Activated B cell treated with CpG ODN at 0.5 μM for 24 hours (primary cell): ENCODE data around the gene HCN2. TPM values are rescaled to one million over a fixed set of nuclear protein-coding genes. Genes with fewer than 3 reads are reported as not detected.

ENCODE experiments used
- ATAC-seq: fragments of 200-7000 bp; cut with Tn5 transposase; one replicate; pipeline ENCODE4 v1.10.0; 2021; ENCODE audit warnings: low read depth, mild to moderate bottlenecking, moderate library complexity
- CTCF ChIA-PET: fragments of 350-600 bp; sonication (Branson Sonifier 250); formaldehyde crosslinking; loops from one replicate; lab custom pipeline; 2021; ENCODE audit warnings: antibody characterized with exemption; lab: Charles Lee
- POLR2A ChIA-PET: fragments of 350-600 bp; sonication (Branson Sonifier 250); formaldehyde crosslinking; loops from one replicate; lab custom pipeline; 2021; ENCODE audit warnings: antibody characterized with exemption; lab: Charles Lee
- DNase-seq: peaks from one replicate; pipeline ENCODE4 v3.0.0; 2022
- H3K27ac Mint-ChIP-seq: one replicate; pipeline ENCODE4 v1.8.0; 2020; ENCODE audit warnings: mixed read lengths
- H3K27me3 Mint-ChIP-seq: one replicate; pipeline ENCODE4 v1.8.0; 2021; ENCODE audit warnings: mixed read lengths
- H3K36me3 Mint-ChIP-seq: one replicate; pipeline ENCODE4 v1.8.0; 2021; ENCODE audit warnings: low read depth, mixed read lengths
- H3K4me1 Mint-ChIP-seq: one replicate; pipeline ENCODE4 v1.8.0; 2021; ENCODE audit warnings: mixed read lengths
- H3K4me3 Mint-ChIP-seq: one replicate; pipeline ENCODE4 v1.8.0; 2020; ENCODE audit warnings: mild to moderate bottlenecking, mixed read lengths
- H3K9me3 Mint-ChIP-seq: one replicate; pipeline ENCODE4 v1.8.0; 2020; ENCODE audit warnings: mixed read lengths
- intact Hi-C: fragments of 100-400 bp; cut with micrococcal nuclease; formaldehyde crosslinking; loops from one replicate; pipeline ENCODE4 v1.15.1; 2024
- total RNA-seq: library from RNA; stranded (reverse); gene quantifications from 2 replicates; pipeline ENCODE4 v1.2.3, GENCODE V29; 2022
- TF ChIP-seq, protein P1 (sequence below): fragments of 200-600 bp; IDR thresholded peaks from one replicate; pipeline ENCODE4 v1.8.0; 2022; ENCODE audit warnings: antibody characterized with exemption, mild to moderate bottlenecking

Gene HCN2
- total RNA-seq, 1 donor from 2014 or later, result 0.13 TPM

DNA sequence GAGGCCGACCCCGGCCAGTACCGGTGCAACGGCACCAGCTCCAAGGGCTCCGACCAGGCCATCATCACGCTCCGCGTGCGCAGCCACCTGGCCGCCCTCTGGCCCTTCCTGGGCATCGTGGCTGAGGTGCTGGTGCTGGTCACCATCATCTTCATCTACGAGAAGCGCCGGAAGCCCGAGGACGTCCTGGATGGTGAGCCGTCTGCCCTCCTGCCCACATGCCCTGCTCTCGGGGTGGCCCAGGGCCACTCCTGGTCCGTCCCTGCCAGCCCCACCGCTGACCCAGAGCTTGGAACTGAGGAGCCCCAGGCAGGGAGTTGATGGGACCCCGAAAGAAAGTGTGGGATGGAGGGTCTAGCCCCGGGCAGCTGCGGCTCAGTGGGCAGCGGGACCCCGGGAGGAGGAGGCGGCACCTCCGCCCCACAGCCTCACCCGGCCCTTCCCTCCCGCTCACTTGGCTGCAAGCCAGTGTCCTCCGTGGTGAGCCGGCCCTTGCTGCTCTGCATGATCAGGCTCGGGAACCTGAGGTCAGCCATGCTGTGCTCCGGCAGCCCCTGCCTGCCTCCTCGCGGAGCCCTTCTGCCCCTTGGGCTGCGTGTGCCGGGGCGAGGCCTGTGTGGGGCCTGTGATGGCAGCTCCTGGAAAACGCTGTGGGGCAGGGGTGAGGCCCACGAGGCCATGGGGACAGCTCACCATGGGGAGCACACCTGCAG, 8.1 kb upstream of the HCN2 start:
- Mint-ChIP-seq H3K4me3 (no peak overlapping the region), H3K9me3 (no peaks in the 10 kb centered on the region), H3K27ac (no peak overlapping the region), H3K27me3 (peaks cover 2% of the 10 kb centered on the region), H3K4me1 (peaks cover 3% of the 10 kb centered on the region), H3K36me3 (peaks cover 26% of the 10 kb centered on the region)
- ChIA-PET POLR2A (no interaction called here), CTCF (no interaction called here)
- DNase-seq (no peak), ATAC-seq (no peak)
- intact Hi-C loops, result no loop called here
- TF ChIP-seq, protein P1, sequence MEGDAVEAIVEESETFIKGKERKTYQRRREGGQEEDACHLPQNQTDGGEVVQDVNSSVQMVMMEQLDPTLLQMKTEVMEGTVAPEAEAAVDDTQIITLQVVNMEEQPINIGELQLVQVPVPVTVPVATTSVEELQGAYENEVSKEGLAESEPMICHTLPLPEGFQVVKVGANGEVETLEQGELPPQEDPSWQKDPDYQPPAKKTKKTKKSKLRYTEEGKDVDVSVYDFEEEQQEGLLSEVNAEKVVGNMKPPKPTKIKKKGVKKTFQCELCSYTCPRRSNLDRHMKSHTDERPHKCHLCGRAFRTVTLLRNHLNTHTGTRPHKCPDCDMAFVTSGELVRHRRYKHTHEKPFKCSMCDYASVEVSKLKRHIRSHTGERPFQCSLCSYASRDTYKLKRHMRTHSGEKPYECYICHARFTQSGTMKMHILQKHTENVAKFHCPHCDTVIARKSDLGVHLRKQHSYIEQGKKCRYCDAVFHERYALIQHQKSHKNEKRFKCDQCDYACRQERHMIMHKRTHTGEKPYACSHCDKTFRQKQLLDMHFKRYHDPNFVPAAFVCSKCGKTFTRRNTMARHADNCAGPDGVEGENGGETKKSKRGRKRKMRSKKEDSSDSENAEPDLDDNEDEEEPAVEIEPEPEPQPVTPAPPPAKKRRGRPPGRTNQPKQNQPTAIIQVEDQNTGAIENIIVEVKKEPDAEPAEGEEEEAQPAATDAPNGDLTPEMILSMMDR, result no peak

DNA sequence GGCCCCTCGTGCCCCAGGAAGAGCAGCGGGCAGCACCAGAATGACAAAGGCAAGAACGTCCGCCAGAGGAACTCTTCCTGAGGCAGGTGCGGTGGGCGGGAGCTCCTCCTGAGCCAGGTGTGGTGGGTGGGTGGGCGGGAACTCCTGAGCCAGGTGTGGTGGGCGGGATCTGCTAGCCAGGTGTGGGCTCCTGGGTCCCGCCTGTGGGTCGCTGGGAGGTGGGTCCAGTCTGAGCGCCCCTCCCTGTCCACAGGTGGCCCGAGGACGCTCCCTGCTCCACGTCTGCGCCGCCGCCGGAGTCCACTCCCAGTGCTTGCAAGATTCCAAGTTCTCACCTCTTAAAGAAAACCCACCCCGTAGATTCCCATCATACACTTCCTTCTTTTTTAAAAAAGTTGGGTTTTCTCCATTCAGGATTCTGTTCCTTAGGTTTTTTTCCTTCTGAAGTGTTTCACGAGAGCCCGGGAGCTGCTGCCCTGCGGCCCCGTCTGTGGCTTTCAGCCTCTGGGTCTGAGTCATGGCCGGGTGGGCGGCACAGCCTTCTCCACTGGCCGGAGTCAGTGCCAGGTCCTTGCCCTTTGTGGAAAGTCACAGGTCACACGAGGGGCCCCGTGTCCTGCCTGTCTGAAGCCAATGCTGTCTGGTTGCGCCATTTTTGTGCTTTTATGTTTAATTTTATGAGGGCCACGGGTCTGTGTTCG, 7.0 kb upstream of the HCN2 start:
- ATAC-seq (no peak), DNase-seq (no peak)
- Mint-ChIP-seq H3K4me3 (no peak overlapping the region), H3K36me3 (peaks cover 24% of the 10 kb centered on the region), H3K27ac (no peak overlapping the region), H3K4me1 (no peaks in the 10 kb centered on the region), H3K27me3 (peaks cover 2% of the 10 kb centered on the region), H3K9me3 (no peaks in the 10 kb centered on the region)
- CTCF ChIA-PET, result no interaction called here
- POLR2A ChIA-PET, result no interaction called here
- TF ChIP-seq, protein P1, result no peak
- intact Hi-C loops, result no loop called here

DNA sequence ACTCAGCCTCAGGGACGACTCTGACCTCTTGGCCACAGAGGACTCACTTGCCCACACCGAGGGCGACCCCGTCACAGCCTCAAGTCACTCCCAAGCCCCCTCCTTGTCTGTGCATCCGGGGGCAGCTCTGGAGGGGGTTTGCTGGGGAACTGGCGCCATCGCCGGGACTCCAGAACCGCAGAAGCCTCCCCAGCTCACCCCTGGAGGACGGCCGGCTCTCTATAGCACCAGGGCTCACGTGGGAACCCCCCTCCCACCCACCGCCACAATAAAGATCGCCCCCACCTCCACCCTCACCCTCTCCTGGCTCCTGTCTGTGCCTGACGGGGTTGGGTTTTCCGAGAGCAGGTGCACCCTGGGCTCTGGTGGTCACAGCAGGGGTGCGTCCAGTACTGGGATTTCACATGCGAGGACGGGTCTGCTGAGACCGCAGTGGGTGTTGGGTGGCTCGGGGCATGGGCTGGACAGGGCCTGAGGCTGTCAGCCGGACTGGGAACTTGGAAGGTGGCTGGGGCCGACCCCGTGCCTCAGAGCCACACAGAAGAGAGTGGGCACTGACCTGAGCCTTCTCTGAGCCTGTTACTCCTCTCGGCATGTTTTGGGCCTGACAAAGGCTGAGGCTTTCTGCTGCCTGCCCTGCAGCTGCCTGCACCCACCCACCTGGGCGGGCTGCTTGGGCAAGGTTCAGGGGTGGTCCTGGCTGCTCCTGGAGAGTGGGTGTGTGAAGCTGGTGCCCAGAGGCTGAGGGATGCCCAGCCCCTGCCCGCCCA, 6.3 kb upstream of the HCN2 start:
- H3K27ac Mint-ChIP-seq, result no peak overlapping the region
- no peak for DNase-seq
- H3K36me3 Mint-ChIP-seq, result peaks cover 22% of the 10 kb centered on the region
- no peaks in the 10 kb centered on the region for H3K9me3 Mint-ChIP-seq
- TF ChIP-seq, protein P1, result no peak
- ATAC-seq, result no peak
- intact Hi-C loops, result no loop called here
- H3K4me1 Mint-ChIP-seq, result peaks cover 4% of the 10 kb centered on the region
- CTCF ChIA-PET, result interaction anchor here (1.2 to 3.2 kb wide), 3 partner anchors 45 to 151 kb away, joined by 3 to 22 read pairs (median 3); no protein-coding TSS in a partner anchor
- POLR2A ChIA-PET, result interaction anchor here (0.6 to 1.6 kb wide), 3 partner anchors 9 to 77 kb away, joined by 4 to 8 read pairs (median 4); no protein-coding TSS in a partner anchor
- no peak overlapping the region for H3K4me3 Mint-ChIP-seq
- H3K27me3 Mint-ChIP-seq, result peaks cover 4% of the 10 kb centered on the region

DNA sequence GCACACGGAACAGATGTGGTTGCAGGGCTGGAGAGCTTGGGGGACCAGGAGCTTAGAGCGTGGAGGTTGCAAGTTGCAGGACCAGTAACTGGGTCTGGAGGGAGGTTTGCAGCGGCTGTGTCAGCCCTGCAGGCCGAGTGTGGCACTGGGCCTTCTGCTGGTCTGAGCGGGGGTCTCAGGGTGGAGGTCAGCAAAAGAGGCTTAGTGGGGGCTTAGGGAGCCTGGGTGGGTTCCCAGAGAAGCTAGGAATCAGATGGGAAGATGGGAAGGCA, 5.8 kb upstream of the HCN2 start:
- no peak overlapping the region for H3K4me3 Mint-ChIP-seq
- H3K4me1 Mint-ChIP-seq, result peaks cover 6% of the 10 kb centered on the region
- ChIA-PET CTCF (interaction anchor here (0.6 to 3.2 kb wide), 8 partner anchors 8 to 150 kb away, joined by 3 to 22 read pairs (median 3); no protein-coding TSS in a partner anchor), POLR2A (interaction anchor here (0.6 to 1.6 kb wide), 4 partner anchors 9 to 77 kb away, joined by 4 to 8 read pairs (median 4); partner anchors contain the start of gene POLRMT)
- peaks cover 21% of the 10 kb centered on the region for H3K36me3 Mint-ChIP-seq
- H3K27me3 Mint-ChIP-seq, result peaks cover 4% of the 10 kb centered on the region
- TF ChIP-seq, protein P1, result no peak
- intact Hi-C loops, result loop anchor here (1.0 to 2.0 kb wide), 2 partner anchors 77 to 150 kb away; no protein-coding TSS in a partner anchor
- no peak overlapping the region for H3K27ac Mint-ChIP-seq
- DNase-seq, result no peak
- no peak for ATAC-seq
- H3K9me3 Mint-ChIP-seq, result no peaks in the 10 kb centered on the region
